Vagina (tissue), 2 donors: ENCODE data around the gene PDXDC1.

Experiments
- CTCF ChIP-seq, 3 experiments: fragments of 450-650 bp in 2 of 3; fragments of 200-600 bp in 1 of 3; sonication (generic) in 1 of 3; IDR thresholded peaks; one replicate each; pipeline ENCODE4 v1.5.1; 2017 to 2019; ENCODE audit warnings: antibody characterized with exemption in 3 of 3, mild to moderate bottlenecking in 2 of 3, moderate library complexity in 2 of 3
- POLR2A ChIP-seq, 2 donors: fragments of 450-650 bp; IDR thresholded peaks; one replicate each; pipeline ENCODE4 v1.6.1; 2017; ENCODE audit warnings: antibody characterized with exemption in 2 of 2, mild to moderate bottlenecking in 2 of 2, moderate library complexity in 2 of 2

GRCh38 chr16:15054357-15055140, 79.7 kb downstream of the PDXDC1 start:
- TF ChIP-seq CTCF (IDR thresholded peaks at IDR 0.05) (no peak), POLR2A (IDR thresholded peaks at IDR 0.05) (no peak)
